Ishikawa (cell line): ENCODE data around the gene NUDT7.

Experiments
- CEBPB ChIP-seq: IDR thresholded peaks from 2 replicates; pipeline ENCODE4 v1.6.1; 2012
- CREB1 ChIP-seq: IDR thresholded peaks from 2 replicates; pipeline ENCODE4 v1.6.1; 2012; ENCODE audit warnings: low read depth
- EGR1 ChIP-seq: IDR thresholded peaks from 2 replicates; pipeline ENCODE4 v1.6.1; 2012
- EP300 ChIP-seq: IDR thresholded peaks from 2 replicates; pipeline ENCODE4 v1.6.1; 2012; ENCODE audit warnings: borderline replicate concordance
- NFIC ChIP-seq: IDR thresholded peaks from 2 replicates; pipeline ENCODE4 v1.6.1; 2012
- ZBTB7A ChIP-seq: IDR thresholded peaks from 2 replicates; pipeline ENCODE4 v1.6.1; 2012; ENCODE audit warnings: low read depth

GRCh38 chr16:77760800-77761199 lies 38.5 kb downstream of the NUDT7 start:
- TF ChIP-seq EP300 = no peak
- no peak for TF ChIP-seq ZBTB7A
- TF ChIP-seq EGR1 = no peak
- TF ChIP-seq CREB1 = no peak
- TF ChIP-seq NFIC = no peak
- no peak for TF ChIP-seq CEBPB
